Measurements from ENCODE around the gene WNT2. TPM values are rescaled to one million over a fixed set of nuclear protein-coding genes. Genes with fewer than 3 reads are reported as not detected.
A peak's percentile ranks its signal among the peaks of the same experiment; 100 is the strongest.
"Not testable (repeated sequence)": the region's sequence is repeated elsewhere in the genome, so short reads cannot be mapped to it uniquely, and the experiment has no call there.

Gene WNT2
- total RNA-seq, 1 experiment from 2014 or later = not detected

DNA sequence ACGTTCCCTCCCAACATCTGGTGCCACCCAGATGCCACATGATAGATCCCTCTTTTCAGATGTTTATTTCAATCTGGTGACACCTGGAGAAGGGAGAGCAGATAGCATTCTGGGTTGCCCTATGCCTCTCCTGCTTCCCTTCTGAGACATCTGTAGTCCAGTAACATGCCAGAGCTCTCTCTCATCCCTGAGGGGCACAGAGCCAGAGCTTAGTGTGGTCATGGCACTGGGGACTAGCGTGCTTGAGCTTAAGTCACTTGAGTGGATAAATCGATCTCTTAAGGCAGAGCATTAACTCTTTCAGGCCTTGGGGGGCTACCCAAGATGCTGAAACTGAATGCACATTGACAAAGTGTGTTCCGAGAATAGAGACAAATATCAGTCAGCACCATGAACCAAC lies 47.9 kb downstream of the WNT2 start:
- in situ Hi-C loops (cut with HindIII; ENCODE audit: low pct_unique_long_range_greater_than_20kb, low sequenced_read_pairs) = no loop called here
- DNase-seq (ENCODE audit: low read depth, low spot score) = no peak

DNA sequence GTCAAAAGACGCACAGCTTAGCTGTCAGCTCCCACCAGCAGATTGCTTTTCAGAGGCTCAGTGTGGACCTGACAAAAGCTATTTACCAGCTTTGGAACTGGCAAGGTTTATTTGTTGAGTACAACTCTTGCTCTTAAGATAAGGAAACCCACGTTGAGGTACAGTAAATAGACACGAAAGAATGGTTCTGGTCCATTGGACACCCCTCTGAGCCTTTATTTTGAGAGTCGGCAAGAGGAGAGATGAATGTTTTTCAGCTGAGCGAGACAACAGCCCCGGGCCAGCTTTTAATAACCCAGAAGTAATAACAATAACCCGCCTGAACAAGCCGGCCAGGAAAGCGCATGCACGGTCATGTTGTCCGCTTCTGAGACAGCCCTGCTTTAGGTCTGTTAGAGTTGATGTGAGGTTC lies 49.0 kb downstream of the WNT2 start:
- in situ Hi-C loops (cut with HindIII; ENCODE audit: low pct_unique_long_range_greater_than_20kb, low sequenced_read_pairs) = no loop called here

DNA sequence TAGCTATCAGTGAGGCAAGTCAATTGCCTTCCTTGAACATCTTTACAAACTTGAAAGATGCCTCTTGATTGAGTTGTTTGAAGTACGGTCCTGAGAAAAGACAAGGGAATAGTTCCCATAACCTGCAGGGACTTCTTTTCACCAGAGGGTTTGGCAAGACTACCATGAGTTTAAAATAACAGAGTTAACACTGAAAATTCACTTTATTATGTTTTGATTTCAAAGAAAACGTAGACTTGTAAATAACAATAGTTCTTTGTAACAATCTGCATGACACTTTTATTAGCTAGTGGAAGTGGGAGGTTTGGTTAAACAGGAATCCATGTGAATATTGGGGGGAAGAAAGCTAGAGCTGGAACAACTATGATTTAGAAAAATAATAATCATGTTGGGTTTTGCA lies 49.5 kb downstream of the WNT2 start:
- DNase-seq (ENCODE audit: low read depth, low spot score) = no peak
- in situ Hi-C loops (cut with HindIII; ENCODE audit: low pct_unique_long_range_greater_than_20kb, low sequenced_read_pairs) = no loop called here

More for the DNA sequence above, 49.0 kb downstream of the WNT2 start:
- no peak for DNase-seq (ENCODE audit: low read depth, low spot score)

DNA sequence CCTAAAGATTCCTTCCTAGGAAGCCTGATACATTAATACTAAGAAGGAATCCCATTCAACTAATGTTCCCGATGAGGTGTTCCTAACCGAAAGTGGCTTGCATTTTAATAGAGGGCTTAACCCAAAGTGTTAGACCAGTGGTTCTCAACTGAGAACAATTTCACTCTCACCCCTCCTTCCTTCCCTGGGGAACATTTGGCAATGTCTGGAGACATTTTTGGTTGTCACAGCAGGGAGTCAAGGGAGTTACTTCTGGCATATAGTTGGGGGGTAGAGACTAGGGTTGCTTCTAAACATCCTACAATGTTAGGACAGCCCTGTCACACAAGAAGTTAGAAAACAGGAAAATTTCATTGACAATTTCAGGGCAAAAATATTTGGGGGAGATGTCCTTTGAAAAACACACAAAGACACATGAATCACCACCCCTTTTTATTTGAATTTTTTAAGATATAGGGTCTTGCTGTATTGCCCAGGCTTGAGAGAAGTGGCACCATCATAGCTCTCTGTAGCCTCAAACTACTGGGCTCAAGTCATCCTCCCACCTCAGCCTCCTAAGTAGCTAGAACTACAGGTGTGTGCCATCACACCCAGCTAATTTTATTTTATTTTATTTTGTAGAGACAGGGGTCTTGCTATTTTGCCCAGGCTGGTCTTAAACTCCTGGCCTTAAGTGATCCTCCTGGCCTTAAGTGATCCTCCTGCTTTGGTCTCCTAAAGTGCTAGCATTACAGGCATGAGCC lies 50.7 kb downstream of the WNT2 start:
- DNase-seq (ENCODE audit: low read depth, low spot score) = no peak
- in situ Hi-C loops (cut with HindIII; ENCODE audit: low pct_unique_long_range_greater_than_20kb, low sequenced_read_pairs) = no loop called here

DNA sequence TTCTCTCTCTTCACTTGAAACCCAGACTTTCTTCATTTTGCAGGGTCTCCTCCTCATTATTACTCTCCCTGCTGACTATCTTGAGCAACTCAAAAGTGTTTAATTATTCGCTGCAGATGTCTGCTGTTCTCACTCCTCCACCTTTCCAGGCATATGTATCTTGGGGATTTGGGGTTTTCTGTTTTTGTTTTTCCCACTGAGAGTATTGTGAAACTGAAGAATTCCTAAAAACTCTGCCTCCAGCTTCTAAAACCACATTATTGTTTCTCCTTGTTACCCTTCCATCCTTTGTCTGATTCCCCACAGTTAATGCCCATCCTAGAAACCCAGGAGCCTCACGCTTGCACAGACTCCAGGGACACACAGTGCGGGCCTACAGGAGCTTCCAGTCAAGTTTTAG lies 51.3 kb downstream of the WNT2 start:
- DNase-seq (ENCODE audit: low read depth, low spot score) = no peak
- in situ Hi-C loops (cut with HindIII; ENCODE audit: low pct_unique_long_range_greater_than_20kb, low sequenced_read_pairs) = no loop called here

DNA sequence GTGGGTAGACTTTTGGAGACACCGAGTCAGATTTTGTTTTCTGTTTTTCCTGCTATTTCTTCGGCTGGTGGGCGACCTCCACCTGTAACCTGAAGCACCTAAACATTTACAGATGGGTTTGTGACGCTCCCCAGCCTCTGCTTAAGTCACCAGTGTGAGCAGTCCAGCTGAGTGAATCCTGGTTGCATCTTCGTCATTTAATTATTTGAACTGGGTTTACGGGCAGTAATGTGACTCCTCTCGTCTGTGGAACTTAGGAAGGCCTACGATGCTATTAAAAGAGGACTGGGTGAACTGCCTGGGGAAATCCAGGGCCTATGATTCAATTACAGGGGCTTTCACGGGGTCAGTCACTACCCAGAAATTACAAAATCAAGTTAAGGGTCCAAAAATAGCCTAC lies 52.5 kb downstream of the WNT2 start:
- in situ Hi-C loops (cut with HindIII; ENCODE audit: low pct_unique_long_range_greater_than_20kb, low sequenced_read_pairs) = no loop called here
- no peak for DNase-seq (ENCODE audit: low read depth, low spot score)

DNA sequence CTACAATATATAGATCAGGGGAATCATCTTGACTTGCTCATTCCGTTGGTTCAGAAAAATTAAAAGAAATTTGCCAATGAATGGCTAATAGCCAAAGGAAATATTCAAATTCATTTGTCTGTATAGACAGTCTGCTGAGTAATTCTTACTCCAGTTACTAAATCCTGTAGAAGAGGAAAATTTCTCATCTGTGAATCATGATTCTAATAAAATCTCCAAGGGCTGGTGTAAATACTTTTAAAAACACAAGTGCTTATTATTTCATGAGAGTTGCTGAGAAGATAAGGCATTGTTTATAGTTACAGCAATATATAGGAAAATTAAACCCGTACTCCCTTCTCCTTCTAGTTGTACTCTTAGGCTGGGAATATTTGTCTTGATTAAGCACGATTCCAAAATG lies 53.0 kb downstream of the WNT2 start:
- in situ Hi-C loops (cut with HindIII; ENCODE audit: low pct_unique_long_range_greater_than_20kb, low sequenced_read_pairs) = no loop called here
- no peak for DNase-seq (ENCODE audit: low read depth, low spot score)

DNA sequence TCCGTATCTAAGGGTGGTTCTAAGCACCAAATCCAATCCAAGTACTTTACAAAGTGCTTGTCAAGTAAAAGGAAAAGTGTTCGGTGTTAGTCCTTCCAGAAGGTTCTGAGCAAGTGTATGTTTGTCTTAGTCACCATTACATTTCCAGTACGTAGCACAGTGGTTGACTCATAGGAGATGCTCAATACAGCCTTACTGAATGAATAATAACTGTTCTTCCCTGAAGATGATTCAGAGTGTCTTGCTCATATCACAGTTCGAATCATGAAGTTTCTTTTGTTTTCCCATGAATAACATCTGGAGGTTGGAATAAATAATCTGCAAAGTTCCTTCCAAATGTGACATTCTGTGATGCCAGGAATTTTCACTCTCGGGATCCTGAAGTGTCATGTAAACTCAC lies 53.4 kb downstream of the WNT2 start:
- DNase-seq (ENCODE audit: low read depth, low spot score) = peak; percentile 32
- in situ Hi-C loops (cut with HindIII; ENCODE audit: low pct_unique_long_range_greater_than_20kb, low sequenced_read_pairs) = no loop called here

DNA sequence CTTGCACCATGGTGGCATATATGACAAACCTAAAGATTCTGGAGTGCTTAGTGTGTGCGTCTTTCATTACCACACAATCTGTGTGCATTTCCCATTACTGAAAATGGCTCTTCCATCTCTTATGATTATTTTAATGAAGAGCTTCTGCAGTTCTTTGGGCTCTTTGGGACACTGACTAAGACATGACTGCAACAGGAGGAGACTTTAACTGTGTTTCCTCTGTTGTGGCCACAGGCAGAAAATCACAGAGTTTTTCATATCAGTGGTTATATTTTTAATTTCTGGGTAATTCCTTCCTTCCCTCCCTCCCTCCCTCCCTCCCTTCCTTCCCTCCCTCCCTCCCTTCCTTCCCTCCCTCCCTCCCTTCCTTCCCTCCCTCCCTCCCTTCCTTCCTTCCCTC lies 58.1 kb downstream of the WNT2 start:
- in situ Hi-C loops (cut with HindIII; ENCODE audit: low pct_unique_long_range_greater_than_20kb, low sequenced_read_pairs) = no loop called here
- no peak for DNase-seq (ENCODE audit: low read depth, low spot score)

DNA sequence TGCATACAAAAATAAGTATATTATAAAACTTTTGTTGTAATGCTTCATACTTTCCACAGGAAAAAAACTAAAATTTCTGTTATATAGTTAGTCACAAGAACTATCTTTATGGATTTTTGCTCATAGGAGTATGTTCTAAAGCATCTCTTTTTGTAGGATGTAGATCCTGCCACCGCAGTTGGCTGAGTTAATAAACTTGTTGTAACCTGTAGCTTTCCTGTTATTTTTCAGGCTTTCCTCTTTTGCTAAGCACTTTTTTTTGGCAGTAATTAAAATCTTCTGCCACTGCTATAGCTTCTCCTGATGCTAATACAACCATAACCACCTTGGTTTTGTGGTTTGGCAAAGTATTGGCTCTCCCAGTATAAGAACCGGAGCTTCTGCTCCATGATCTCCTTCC lies 60.3 kb downstream of the WNT2 start:
- no peak for DNase-seq (ENCODE audit: low read depth, low spot score)
- in situ Hi-C loops (cut with HindIII; ENCODE audit: low pct_unique_long_range_greater_than_20kb, low sequenced_read_pairs) = no loop called here

DNA sequence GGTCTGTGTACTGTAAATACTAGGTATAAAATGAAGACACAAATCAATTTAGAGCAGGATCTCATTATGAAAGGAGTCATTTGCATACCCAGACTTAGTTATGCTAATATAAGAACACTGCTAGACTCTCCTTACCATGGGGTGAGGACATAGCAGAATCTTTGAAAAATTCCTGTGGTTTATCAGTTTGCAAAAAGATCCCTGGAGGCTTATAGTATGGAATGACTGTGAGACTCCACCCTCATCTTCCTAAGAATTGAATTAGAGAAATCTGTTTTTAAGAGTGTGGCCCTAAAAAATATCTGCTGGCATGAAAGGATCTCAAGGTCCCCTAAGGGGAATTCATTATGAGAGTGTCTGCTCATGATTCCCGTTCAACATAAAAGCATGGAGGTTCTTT lies 63.2 kb downstream of the WNT2 start:
- no peak for DNase-seq (ENCODE audit: low read depth, low spot score)
- in situ Hi-C loops (cut with HindIII; ENCODE audit: low pct_unique_long_range_greater_than_20kb, low sequenced_read_pairs) = no loop called here

DNA sequence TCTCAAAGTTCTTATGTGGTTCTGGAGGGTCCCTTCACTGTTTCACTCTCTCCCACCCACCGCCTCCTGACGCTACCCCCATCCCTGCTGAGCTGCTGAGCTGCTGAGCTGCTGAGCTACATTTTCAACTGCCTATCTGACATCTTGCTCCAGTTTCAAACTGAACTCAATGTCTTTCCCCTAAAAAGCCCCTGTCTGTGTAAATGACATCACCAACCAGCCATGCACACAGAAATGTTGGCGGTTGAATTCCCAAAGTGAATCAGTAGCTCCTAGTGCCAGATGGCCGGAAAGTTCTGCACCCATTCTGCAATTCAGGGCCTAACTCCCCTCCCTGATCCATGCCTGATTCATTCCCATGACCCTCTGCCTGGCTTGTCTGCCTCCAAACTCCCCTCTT lies 71.2 kb downstream of the WNT2 start:
- DNase-seq (ENCODE audit: low read depth, low spot score) = no peak
- in situ Hi-C loops (cut with HindIII; ENCODE audit: low pct_unique_long_range_greater_than_20kb, low sequenced_read_pairs) = no loop called here

DNA sequence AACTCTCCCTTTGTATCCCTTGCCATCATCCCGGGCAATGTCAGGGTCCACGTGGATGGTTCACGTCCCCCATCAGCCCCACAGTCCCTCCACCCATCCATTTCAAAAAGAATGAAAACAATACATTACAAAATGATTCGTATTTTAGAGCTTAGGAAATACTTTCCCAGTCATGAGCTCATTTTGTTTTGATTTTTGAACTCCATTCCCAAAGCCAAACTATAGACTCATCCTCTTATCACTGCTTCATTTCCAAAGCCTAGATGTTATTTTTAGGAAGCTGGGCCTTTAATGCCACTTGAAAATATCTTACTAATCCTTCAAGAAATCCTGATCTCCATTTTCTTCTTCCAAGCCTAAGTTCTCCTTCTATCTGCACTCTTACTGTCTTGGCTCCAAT lies 72.1 kb downstream of the WNT2 start:
- in situ Hi-C loops (cut with HindIII; ENCODE audit: low pct_unique_long_range_greater_than_20kb, low sequenced_read_pairs) = no loop called here
- DNase-seq (ENCODE audit: low read depth, low spot score) = no peak

DNA sequence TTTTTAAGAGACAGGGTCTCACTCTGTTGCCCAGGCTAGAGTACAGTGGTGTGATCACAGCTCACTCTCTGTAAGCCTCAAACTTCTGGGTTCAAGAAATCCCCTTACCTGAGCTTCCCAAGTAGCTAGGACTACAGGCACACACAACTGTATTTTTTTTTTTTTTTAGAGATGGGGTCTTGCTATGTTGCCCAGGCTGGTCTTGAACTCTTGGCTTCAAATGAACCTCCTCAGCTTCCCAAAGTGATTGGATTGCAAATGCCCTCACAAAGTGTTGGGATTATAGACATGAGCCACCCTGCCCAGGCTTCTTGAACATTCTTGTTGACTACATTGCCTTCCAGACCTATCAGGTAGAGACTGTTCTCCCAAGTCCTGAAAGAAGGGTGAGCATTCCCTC lies 72.6 kb downstream of the WNT2 start:
- DNase-seq (ENCODE audit: low read depth, low spot score) = no peak
- in situ Hi-C loops (cut with HindIII; ENCODE audit: low pct_unique_long_range_greater_than_20kb, low sequenced_read_pairs) = no loop called here

DNA sequence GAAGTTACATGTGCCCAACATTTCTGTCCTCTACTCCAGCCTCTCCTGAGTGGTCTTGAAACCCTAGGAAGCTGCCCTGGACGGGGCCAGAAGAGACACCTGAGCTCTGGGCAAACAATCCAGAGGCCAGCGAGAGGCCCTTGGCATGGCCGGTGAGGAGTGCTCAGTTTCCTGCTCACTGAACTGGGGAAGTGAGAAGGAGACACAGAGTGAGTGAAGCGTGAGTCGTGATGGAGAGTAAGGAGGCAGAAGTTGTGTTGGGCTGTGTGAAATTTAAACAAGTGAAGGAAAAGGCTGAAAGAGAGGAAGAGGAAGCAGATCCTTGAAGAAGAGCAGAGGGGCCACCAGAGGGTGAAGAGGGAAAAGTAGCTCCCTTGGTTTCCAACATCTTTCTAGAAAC lies 73.2 kb downstream of the WNT2 start:
- DNase-seq (ENCODE audit: low read depth, low spot score) = no peak
- in situ Hi-C loops (cut with HindIII; ENCODE audit: low pct_unique_long_range_greater_than_20kb, low sequenced_read_pairs) = no loop called here

DNA sequence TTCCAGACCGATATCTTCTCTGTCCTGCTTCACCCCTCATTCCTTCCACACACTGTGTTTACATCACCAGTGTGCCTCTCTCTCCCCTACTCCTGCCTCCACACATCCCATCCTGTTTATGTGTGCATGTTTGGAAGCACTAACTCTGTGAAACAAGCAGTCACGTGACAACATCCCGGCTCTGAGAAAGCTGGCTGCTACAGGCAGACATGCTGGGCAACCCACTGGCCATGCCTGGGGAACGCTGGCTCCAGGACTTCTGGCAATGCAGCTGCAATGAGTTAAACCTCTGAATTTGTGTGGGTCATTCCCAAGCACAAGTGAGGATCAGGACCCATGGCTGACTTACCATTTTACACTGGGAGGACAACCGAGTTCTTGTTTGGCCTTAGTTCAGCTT lies 74.0 kb downstream of the WNT2 start:
- DNase-seq (ENCODE audit: low read depth, low spot score) = no peak
- in situ Hi-C loops (cut with HindIII; ENCODE audit: low pct_unique_long_range_greater_than_20kb, low sequenced_read_pairs) = no loop called here

DNA sequence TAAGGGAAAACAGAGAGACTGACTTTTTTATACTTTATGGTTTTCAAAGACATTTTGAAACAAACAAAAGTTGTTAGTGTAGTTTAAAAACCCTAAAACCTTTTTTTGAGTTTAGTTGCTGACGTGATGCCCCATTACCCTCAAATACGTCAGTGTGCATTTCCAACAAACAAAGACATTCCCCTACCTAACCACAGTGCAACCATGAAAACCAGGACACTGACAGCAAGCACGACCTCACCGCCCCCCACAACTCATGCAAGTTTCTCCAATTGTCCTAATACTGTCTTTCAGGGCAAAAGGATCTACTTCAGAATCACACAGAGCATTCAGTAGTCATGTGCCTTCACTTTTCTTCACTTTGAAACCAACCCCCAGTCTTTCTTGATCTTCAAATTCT lies 75.0 kb downstream of the WNT2 start:
- no peak for DNase-seq (ENCODE audit: low read depth, low spot score)
- in situ Hi-C loops (cut with HindIII; ENCODE audit: low pct_unique_long_range_greater_than_20kb, low sequenced_read_pairs) = no loop called here

DNA sequence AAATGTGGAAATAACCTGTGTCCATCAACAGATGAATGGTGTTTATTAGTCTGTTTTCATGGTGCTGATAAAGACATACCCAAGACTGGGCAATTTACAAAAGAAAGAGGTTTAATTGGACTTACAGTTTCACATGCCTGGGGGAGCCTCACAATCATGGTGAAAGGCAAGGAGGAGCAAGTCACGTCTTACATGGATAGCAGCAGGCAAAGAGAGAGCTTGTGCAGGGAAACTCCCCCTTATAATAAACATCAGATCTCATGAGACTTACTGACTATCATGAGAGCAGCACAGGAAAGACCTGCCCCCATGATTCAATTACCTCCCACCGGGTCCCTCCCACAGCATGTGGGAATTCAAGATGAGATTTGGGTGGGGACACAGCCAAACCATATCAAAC lies 77.2 kb downstream of the WNT2 start:
- in situ Hi-C loops (cut with HindIII; ENCODE audit: low pct_unique_long_range_greater_than_20kb, low sequenced_read_pairs); DNase-seq (ENCODE audit: low read depth, low spot score): not testable (repeated sequence)

DNA sequence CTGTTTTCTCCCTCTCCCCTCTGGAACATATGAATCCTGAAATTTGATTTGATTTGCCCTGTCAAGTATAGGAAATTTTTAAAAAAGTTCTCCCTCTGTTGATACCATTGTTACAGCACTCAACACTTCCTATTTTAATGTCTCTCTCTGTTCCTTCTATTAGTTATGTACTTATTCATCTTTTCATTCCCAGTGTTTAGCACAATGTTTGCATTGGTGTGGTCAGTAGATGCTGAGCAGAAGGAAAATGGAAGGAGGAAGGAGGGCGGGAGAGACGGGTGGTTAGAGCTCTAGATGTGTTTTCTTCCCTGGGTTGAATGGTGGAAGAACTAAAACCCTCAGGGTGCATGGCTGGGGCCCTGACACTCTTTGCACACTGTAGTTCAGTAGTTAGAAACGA lies 79.5 kb downstream of the WNT2 start:
- in situ Hi-C loops (cut with HindIII; ENCODE audit: low pct_unique_long_range_greater_than_20kb, low sequenced_read_pairs) = no loop called here
- DNase-seq (ENCODE audit: low read depth, low spot score) = no peak

DNA sequence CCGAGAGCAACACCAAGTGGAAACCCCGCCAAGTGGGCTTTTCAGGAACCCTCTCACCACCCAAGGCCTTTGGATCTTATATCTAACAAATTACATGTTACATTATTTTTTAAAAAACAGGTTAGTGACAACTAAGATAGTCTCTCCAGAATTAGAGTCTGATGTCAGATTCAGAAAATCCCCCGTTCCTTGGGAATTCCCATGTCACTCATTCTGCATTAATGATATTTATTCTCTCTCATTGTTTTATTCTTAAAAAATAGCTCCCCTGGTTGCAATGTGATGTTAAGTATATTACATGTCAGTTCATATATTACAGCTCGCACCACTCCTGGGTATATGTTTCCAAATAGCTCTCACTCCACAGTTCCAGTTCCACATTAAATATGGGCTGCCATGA lies 81.8 kb downstream of the WNT2 start:
- DNase-seq (ENCODE audit: low read depth, low spot score) = no peak
- in situ Hi-C loops (cut with HindIII; ENCODE audit: low pct_unique_long_range_greater_than_20kb, low sequenced_read_pairs) = no loop called here
